NCI-H1436 (cell line): ENCODE results near the gene RAB20.
"Not testable (repeated sequence)": the region's sequence is repeated elsewhere in the genome, so short reads cannot be mapped to it uniquely, and the experiment has no call there.

Experiments
- DNase-seq: peaks from one replicate; lab custom pipeline; 2025; lab: John Stamatoyannopoulos, UW

Gene RAB20, protein sequence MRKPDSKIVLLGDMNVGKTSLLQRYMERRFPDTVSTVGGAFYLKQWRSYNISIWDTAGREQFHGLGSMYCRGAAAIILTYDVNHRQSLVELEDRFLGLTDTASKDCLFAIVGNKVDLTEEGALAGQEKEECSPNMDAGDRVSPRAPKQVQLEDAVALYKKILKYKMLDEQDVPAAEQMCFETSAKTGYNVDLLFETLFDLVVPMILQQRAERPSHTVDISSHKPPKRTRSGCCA

GRCh38 chr13:110561344-110562035, at the start of gene RAB20:
RAB20 (minus strand) TSS chr13:110561722; CDS start chr13:110561519, 203 bp downstream.
- DNase-seq, result peak; percentile 8

DNA sequence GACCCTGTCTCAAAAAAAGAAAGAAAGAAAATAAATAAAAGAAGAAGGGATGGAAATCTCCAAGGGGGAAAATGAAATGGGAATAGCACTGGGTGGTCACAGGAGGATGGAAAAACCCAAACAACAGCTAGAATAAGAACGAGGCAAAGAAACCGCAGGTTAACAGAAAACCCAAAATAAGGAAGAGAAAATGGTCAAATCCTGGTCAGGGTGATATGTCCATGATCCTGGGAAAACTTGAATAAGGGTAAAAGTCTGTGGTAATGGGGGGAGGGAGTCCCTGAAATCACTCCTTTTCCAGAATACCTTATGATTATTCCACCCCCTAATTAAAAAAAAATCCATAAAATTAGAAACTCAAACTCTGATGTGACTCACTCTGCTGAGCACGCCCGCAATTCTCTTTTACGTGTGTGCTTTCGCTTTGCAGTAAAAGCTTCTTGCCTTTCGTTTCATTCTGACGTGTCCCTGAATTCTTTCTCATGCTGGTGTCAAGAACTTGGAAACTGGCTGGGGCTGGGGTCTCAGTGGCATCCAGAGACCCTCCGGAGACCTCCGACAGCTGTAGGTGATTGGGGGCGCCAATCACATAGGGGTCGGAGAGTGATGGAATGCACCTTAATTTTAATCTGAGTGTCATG, 49.6 kb upstream of the RAB20 start:
- DNase-seq, result no peak

- no peak for DNase-seq
Observed at GRCh38 chr13:110607675-110608224, 46.2 kb upstream of the RAB20 start.

DNA sequence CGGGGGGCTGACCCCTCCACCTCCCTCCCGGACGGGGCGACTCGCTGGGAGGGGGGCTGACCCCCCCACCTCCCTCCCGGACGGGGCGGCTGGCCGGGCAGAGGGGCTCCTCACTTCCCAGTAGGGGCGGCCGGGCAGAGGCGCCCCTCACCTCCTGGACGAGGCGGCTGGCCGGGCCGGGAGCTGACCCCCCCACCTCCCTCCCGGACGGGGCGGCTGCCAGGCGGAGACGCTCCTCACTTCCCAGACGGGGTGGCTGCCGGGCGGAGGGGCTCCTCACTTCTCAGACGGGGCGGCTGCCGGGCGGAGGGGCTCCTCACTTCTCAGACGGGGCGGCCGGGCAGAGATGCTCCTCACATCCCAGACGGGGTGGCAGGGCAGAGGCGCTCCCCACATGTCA, 44.8 kb upstream of the RAB20 start:
- DNase-seq, result not testable (repeated sequence)

GRCh38 chr13:110605132-110605531, 43.6 kb upstream of the RAB20 start:
- no peak for DNase-seq

DNA sequence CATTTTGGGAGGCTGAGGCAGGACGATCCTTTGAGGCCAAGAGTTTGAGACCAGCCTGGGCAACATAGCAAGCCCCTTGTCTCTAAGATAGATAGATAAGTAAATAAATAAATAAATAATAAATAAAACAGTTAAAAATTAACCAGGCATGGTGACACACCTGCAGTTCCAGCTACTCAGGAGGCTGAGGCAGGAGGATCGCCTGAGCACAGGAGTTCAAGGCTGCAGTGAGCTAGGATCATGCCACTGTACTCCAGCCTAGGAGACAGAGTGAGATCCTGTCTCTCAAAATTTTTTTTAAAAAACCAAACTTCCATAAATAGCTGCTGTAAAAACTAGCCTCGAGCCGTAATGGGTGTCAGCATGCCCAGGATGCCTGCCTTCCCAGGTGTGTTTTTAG, 39.5 kb upstream of the RAB20 start:
- no peak for DNase-seq

GRCh38 chr13:110600261-110600819, 38.8 kb upstream of the RAB20 start:
- DNase-seq, result no peak

GRCh38 chr13:110597041-110597689, 35.6 kb upstream of the RAB20 start:
- no peak for DNase-seq

DNA sequence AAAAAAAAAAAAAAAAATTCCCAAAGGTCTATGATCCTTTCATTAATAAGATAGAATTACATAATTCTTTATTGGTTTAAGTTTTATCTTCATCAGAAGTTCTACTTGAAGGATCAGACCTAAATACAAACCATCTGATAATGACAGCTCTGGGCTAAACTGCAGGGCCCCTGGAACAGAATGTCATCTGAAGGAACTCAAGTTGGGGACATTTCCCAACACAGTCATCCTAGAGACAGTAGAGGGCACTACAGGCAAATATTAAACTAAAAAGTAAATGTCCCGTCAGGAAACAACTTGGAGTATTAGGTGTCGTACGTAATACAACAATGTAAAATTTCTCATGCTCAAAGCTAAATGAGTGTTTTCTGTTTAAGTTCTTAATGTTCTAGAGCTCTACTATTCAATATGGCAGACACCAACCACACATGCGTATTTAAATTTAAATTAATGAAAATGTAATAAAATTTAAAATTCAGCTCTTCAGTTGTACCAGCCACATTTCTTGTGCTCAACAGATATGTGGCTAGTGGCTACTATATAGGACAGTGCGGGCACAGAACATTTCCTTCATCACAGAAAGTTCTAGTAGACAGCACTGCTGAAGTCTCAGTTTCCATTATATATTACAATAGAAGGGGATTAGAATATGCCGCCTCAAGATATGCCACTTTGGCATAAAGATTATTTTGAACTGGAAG, 32.1 kb upstream of the RAB20 start:
- DNase-seq, result peak; percentile 27

DNA sequence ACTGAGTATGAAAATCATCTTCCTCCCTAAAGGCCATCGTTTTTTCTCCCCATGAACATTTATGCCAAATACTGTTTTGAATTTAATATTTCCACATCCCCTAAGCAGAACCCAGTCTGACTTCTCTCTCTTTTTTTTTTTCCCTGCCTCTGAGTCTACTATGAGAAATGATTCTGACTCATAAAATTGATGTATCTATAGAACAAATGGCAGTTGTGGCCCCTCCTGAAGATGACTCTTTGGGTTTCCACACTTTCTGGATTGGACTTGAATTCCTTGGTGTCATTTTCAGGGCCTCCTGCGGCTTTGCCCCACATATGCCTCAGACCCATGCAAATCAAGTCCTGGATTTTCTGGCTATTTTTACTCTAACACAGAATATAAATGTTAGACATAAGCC, 31.1 kb upstream of the RAB20 start:
- no peak for DNase-seq

GRCh38 chr13:110590577-110590976, 29.1 kb upstream of the RAB20 start:
- DNase-seq, result no peak

- DNase-seq, result no peak
Observed at GRCh38 chr13:110589793-110590390, 28.4 kb upstream of the RAB20 start.

- no peak for DNase-seq
Observed at GRCh38 chr13:110583178-110583865, 21.8 kb upstream of the RAB20 start.

GRCh38 chr13:110582421-110582954, 21.0 kb upstream of the RAB20 start:
- no peak for DNase-seq

DNA sequence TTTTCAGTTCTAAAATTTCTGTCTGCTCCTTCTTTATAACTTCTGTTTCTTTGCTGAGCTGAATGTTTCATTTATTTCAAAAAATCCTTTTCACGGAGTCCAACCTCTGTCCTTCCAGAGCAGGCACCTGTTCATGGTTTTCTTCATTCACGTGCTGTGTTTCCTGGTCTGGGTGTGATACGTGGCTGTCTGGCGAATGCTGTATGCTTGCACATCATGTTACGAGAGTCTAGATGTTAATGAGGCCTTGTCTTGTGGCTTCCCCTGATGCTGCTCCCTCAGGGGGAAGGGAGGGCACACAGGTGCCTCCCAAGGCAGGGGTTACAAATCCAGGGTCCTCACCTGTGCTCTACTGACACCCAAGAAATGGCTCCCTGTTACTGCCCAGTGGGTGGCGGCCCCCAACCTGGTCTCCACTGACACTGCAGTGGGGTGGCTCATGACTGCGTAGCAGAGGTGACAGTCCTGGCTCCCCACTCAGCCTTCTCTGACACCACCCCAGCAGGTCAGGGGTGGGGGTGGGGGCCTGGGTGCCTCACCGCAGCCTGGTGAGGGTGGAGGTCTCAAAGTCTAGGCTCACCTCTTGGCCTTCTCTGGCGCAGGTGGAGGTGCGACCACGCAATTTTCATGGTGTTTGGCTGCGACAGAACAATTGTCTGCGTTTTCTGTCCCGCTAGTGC, 20.1 kb upstream of the RAB20 start:
- no peak for DNase-seq

DNA sequence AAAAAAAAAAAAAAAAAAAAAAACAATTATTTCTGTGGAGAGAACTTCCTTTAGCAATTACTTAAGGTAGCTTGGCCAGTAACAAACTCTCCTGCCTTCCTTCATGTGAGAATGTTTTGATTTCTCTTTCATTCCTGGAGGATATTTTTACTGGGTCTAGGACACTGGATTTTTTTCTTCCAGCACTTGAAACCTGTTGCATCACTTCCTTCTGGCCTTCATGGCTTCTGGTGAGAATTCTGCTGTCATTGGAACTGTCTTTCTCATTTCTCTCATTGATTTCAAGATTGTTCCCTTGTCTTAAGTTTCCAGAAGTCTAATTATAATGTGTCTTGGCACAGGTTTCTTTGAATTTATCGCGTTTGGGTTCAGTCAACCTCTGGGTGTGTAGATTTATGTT, 19.3 kb upstream of the RAB20 start:
- DNase-seq, result no peak

GRCh38 chr13:110578363-110578762, 16.8 kb upstream of the RAB20 start:
- no peak for DNase-seq

DNA sequence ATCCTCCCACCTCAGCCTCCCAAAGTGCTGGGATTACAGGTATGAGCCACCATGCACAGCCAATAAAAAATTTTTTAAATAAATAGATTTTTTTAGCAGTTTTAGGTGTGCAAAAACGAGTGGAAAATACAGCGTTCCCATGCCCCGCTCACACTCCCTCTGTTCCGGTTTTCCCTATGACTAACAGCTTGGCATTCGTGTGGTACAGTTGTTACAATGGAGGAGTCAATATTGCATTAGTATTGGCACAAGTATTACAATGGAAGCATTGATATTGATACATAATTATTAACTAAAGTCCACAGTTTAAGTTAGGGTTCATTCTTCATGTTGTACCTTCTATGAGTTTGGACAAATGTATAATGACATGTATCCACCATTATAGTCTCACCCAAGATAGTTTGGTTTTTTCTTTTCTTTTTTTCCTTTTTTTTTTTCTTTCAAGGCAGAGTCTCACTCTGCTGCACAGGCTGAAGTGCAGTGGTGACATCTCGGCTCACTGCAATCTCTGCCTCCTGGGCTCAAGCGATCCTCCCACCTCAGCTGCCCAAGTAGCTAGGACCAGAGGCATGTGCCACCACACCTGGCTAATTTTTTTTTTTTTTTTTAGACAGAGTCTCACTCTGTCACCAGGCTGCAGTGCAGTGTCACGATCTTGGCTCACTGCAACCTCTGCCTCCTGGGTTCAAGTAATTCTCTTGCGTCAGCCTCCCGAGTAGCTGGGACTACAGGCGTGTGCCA, 15.4 kb upstream of the RAB20 start:
- DNase-seq, result no peak

GRCh38 chr13:110576070-110576394, 14.5 kb upstream of the RAB20 start:
- DNase-seq, result no peak
